Iris pigment epithelial cell (primary cell): ENCODE results near the gene SP3.
A peak's percentile ranks its signal among the peaks of the same experiment; 100 is the strongest.
"Not testable (repeated sequence)": the region's sequence is repeated elsewhere in the genome, so short reads cannot be mapped to it uniquely, and the experiment has no call there.

ENCODE experiments used
- DNase-seq: peaks from one replicate; pipeline ENCODE4 v3.0.0-alpha.2; 2011; ENCODE audit warnings: low read depth

The SP3 gene

GRCh38 chr2:173891315-173892037 is 73.7 kb downstream of the SP3 start:
- no peak for DNase-seq

DNA sequence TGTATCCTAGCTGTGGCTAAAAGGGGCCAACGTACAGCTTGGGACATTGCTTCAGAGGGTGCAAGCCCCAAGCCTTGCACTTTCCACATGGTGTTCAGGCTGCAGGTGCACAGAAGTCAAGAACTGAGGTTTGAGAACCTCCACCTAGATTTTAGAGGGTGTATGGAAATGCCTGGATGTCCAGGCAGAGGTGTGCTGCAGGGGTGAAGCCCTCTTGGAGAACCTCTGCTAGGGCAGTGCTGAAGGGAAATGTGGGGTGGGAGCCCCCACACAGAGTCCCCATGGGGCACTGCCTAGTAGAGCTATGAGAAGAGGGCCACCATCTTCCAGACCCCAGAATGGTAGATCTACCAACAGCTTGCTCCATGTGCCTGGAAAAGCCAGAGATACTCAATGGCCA is 75.7 kb downstream of the SP3 start:
- DNase-seq = not testable (repeated sequence)

GRCh38 chr2:173886613-173887012 is 78.6 kb downstream of the SP3 start:
- no peak for DNase-seq

DNA sequence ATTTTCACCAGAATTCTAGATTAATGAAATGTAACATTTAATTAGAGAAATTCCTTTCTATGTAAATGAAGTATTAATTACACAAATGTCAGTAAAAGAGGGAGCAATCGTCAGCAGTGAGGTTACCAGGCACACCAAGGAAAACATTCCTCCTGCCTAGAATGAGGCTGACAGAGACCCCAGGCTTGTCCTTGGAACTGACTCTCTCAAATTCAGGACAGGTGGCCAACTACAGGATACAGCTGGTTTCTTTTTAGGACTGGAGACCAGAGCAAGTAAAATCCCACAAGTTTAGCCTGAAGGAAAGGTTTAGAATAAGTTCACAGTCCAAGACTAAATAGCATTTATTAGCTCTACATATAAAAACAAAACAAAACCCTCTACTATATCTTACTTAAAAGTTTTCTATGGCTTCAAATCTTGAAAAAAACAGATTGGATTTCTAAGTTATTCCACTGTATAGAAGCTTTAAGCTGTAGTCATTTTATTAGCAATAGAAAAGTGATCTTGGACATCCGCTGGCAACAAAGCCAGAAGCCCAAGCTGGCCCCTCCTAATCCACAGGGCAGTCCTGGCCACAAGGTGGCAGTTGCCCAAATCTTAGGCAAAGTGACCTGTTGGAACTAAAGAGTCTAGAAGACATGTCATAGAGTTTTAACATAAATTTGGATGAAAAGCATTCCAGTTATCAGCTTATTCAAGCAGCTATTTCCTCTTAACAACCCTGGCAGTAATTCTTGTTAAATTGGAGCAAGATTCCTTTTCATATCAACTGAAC is 81.0 kb downstream of the SP3 start:
- peak; percentile 19 for DNase-seq

GRCh38 chr2:173881886-173882285 is 83.3 kb downstream of the SP3 start:
- DNase-seq = peak; percentile 13

GRCh38 chr2:173881461-173881860 is 83.7 kb downstream of the SP3 start:
- peak; percentile 58 for DNase-seq

DNA sequence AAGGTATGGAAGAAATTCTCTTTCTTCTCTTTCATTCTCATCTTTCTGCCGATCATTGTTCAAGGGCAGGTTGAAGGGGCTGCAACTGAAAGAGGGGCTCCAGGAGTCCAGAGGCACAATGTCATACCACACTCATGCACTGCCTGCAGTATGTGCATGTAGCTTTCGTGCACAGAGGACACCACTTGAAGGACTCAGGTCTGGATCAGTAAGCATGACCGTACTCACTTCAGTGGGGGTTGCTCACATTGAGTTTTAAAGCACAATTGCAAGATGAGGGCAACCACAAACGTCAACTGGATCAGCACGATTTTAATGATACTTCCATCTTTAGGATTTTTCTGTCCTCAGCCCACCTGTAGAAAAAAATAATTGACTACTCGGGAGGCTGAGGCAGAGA is 84.6 kb downstream of the SP3 start:
- no peak for DNase-seq

DNA sequence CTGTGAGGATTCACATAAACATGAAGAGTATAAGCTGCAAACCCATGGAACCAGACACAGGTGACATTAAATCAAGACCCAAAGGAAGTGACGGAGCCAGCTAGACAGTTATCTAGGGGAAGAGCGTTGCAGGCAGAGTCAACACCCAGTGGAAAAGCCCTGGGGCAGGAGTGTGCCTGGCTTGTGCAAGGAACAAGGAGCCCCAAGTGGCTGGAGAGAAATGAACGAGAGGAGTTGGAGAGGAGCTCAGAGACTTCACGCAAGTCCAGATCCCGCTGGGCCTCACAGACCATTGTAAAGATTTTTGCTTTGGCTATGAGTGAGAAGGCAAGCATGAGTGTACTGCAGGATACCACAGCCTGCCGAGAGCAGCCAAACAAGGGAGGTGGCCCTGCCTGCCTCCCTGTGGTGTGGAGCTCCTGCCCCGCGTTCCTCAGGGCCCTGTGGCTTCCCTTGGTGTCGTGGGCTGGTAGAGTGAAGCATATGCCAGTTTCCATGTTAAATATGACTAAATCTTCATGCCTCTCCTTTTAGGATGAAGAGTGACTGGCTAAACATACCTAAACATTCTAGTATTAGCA is 88.2 kb downstream of the SP3 start:
- no peak for DNase-seq

- no peak for DNase-seq
Measured at GRCh38 chr2:173874894-173875237, 90.3 kb downstream of the SP3 start.

DNA sequence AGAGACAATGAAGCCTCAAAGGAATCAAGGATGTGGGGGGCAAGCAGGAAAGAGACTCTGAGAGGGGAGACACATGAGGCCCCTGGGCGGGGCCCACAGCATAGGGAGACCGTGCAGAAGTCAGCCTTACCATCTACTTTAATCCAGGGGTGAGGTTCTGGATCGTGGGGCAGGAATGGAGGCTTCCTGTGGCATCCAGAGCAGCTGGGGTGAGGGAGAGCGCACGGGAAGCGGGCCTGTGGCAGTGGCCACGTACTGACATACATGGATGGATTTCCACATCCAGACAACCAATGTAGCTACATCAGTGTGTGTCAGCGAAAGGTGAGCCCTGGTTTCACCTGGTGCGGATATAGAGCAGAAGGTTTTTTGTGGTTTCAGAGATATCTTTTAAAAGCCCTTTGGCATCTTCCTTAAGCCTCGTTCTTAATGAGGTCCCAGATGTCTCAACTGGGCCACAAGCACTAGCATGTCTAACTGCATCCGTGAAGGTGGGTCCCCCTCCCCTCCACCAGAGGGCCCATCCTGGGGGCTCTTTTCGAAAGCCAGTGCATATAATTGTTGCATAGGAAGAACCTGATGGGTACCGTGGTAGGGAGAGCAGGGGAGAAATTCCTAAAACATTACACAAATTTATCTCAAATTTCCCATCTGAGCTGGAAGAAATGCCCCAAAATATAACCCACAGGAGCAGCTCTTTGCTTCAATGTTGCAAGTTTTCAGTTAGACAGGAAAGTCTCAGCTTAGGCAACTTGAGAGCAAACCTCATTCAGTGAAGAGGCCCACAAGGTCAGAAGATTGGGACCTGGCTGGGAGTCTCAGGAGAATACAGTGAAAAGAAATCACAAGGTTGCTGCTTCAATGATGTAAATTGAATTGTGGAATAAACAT is 90.9 kb downstream of the SP3 start:
- DNase-seq = no peak

DNA sequence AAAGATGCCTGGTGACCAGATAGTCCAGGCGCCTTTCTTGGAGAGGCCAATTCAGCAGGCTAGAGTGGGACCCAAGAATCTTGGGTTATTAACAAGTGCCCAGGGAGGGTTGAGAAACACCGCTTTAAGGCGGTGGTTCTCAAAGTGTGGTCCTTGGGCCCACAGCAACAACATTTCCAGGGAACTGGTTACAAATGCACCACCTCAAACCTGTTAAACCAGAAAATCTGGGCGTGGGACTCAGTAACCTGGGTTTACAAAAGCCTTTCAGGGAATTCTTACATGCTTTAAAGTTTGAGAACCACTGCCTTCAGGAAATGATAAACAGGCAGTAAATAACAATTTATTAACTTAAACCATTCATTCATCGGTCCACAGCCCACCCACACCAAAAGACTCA is 92.5 kb downstream of the SP3 start:
- DNase-seq = no peak

DNA sequence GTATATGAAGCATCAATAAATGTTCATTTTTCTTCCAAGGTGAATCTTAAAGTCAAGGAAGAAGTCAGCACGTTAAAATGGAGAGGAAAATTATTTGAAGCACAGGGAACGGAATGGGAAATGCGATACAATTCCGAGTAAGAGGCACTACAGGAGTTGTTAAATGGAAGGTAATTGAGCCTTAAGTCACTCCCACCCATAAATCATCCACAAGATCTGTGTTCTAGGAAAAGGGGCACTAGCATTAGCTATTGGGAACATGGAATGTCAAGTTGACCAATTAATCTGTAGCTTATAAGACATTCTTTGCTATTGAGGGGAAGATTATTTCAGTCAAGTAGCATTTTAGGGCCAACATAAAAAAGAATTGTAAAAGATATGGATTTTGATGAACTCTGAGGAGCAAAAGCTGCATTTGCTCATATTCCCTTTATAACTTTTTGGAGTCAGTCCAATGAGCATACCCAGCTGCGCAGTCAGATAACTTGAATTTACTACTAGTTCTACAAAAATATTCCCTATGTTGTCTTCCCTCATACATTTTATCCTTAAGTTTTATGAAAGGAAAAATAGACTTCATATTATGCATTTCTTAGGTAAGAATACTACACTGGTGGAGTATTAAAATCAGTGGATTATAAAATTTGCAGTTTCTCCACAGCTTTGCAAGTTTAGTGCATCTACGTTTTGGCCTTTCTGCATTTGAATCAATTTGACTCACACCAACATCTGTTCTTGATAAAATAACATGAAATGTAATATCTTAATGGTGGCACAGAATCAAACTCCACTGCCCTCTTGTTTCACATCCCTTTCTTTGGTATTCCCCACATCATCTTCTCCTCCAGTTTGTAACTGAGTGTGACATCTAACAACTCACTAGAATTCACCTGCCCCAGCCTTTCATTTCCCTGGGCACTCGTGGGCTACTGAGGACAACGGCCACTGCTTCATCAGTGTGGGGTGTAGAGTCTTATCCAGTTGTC is 95.6 kb downstream of the SP3 start:
- no peak for DNase-seq

- DNase-seq = no peak
Measured at GRCh38 chr2:173868406-173868805, 96.8 kb downstream of the SP3 start.

DNA sequence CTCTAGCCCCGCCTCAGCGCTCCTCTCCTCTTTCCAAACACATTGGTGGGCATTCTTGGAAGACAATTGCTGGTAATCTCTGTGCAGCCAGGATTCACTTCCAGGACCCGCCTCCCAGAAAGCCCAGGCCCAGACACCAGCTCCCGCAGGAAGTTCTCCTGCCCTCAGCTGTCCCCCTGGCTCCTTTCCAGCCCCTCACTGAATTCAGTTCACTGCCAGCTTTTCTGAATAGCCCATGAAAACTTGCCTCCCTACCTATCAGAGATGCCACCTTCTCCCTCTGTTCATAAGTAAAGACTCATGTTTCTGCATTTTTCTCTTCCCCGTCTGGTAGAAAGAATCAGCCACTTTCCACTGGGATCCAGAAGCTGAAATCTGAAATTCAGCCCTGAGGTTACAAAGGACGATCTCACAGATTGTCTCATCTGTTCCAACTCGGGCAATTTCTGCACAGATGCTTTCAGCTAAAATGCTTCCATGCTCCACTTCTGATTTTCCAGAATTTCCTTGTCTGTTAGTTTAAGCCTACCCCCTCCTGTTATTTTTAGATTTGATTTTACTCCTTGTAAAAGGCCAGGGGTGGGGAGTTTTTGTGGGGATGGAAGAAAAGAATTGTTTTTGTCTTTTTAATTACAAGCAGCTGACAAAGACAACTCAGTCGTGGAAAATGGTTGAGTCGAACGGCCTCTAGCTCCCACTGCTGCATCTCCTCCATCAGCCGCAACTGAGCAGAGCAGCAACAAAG is 98.1 kb downstream of the SP3 start:
- no peak for DNase-seq

GRCh38 chr2:173865971-173866873 is 99.0 kb downstream of the SP3 start:
- DNase-seq = no peak

- DNase-seq = no peak
Measured at GRCh38 chr2:173862612-173863217, 102.5 kb downstream of the SP3 start.

GRCh38 chr2:173860566-173860965 is 104.6 kb downstream of the SP3 start:
- DNase-seq = no peak

- no peak for DNase-seq
Measured at GRCh38 chr2:173860082-173860481, 105.1 kb downstream of the SP3 start.

- no peak for DNase-seq
Measured at GRCh38 chr2:173858291-173858731, 106.9 kb downstream of the SP3 start.
